HG02798 (cell line): ENCODE results near the gene ADAM12.

Experiments used
- ATAC-seq: cut with Tn5 transposase; IDR thresholded peaks from one replicate; pipeline ENCODE4 v1.9.1; 2021; ENCODE audit warnings: mild to moderate bottlenecking; ENCODE audit not compliant: unreplicated experiment, poor library complexity

The ADAM12 gene

GRCh38 chr10:126387931-126388911 lies at the start of gene ADAM12:
ADAM12 (minus strand) TSS chr10:126388477; CDS start chr10:126388145, 332 bp downstream.
- no peak for ATAC-seq

- no peak for ATAC-seq
Observed at GRCh38 chr10:126437635-126438406, 49.5 kb upstream of the ADAM12 start.

- ATAC-seq = no peak
Observed at GRCh38 chr10:126434235-126434634, 46.0 kb upstream of the ADAM12 start.

- ATAC-seq = no peak
Observed at GRCh38 chr10:126433351-126433750, 45.1 kb upstream of the ADAM12 start.

GRCh38 chr10:126432507-126432906 lies 44.2 kb upstream of the ADAM12 start:
- no peak for ATAC-seq

GRCh38 chr10:126431816-126432215 lies 43.5 kb upstream of the ADAM12 start:
- no peak for ATAC-seq

- ATAC-seq = no peak
Observed at GRCh38 chr10:126430512-126430911, 42.2 kb upstream of the ADAM12 start.

- ATAC-seq = no peak
Observed at GRCh38 chr10:126429275-126429674, 41.0 kb upstream of the ADAM12 start.

GRCh38 chr10:126425489-126426065 lies 37.3 kb upstream of the ADAM12 start:
- no peak for ATAC-seq

- ATAC-seq = no peak
Observed at GRCh38 chr10:126425032-126425431, 36.8 kb upstream of the ADAM12 start.

GRCh38 chr10:126423732-126424491 lies 35.6 kb upstream of the ADAM12 start:
- ATAC-seq = no peak

- ATAC-seq = no peak
Observed at GRCh38 chr10:126422567-126422966, 34.3 kb upstream of the ADAM12 start.

GRCh38 chr10:126421756-126422256 lies 33.5 kb upstream of the ADAM12 start:
- ATAC-seq = no peak

- no peak for ATAC-seq
Observed at GRCh38 chr10:126420567-126421300, 32.5 kb upstream of the ADAM12 start.

GRCh38 chr10:126417220-126417825 lies 29.0 kb upstream of the ADAM12 start:
- ATAC-seq = no peak

GRCh38 chr10:126409821-126410220 lies 21.5 kb upstream of the ADAM12 start:
- ATAC-seq = no peak

GRCh38 chr10:126408953-126409641 lies 20.8 kb upstream of the ADAM12 start:
- ATAC-seq = no peak

GRCh38 chr10:126407831-126408230 lies 19.6 kb upstream of the ADAM12 start:
- ATAC-seq = no peak
